DOHH2 (cell line): ENCODE measurements around the gene TM4SF1.

Experiments used
- EZH2phosphoT487 ChIP-seq: fragments of 200-600 bp; sonication (generic); IDR thresholded peaks from 2 replicates; pipeline ENCODE4 v1.6.1; 2017; ENCODE audit warnings: borderline replicate concordance, mild to moderate bottlenecking, antibody characterized with exemption, low read length, moderate library complexity, mixed read lengths
- TF ChIP-seq, protein P1 (sequence below): fragments of 200-600 bp; sonication (generic); IDR thresholded peaks from one replicate; pipeline ENCODE4 v1.5.1; 2014; ENCODE audit warnings: antibody characterized with exemption, mild to moderate bottlenecking, low read depth, low read length; ENCODE audit not compliant: poor library complexity, severe bottlenecking

- TF ChIP-seq, protein P1, sequence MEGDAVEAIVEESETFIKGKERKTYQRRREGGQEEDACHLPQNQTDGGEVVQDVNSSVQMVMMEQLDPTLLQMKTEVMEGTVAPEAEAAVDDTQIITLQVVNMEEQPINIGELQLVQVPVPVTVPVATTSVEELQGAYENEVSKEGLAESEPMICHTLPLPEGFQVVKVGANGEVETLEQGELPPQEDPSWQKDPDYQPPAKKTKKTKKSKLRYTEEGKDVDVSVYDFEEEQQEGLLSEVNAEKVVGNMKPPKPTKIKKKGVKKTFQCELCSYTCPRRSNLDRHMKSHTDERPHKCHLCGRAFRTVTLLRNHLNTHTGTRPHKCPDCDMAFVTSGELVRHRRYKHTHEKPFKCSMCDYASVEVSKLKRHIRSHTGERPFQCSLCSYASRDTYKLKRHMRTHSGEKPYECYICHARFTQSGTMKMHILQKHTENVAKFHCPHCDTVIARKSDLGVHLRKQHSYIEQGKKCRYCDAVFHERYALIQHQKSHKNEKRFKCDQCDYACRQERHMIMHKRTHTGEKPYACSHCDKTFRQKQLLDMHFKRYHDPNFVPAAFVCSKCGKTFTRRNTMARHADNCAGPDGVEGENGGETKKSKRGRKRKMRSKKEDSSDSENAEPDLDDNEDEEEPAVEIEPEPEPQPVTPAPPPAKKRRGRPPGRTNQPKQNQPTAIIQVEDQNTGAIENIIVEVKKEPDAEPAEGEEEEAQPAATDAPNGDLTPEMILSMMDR = peak; percentile 77
- no peak for TF ChIP-seq EZH2phosphoT487
Measured at GRCh38 chr3:149352556-149352955, 24.9 kb downstream of the TM4SF1 start.
